Astrocyte (in vitro differentiated cells and primary cell): ENCODE measurements around the gene SPATA2. TPM values are rescaled to one million over a fixed set of nuclear protein-coding genes. Genes with fewer than 3 reads are reported as not detected.

ENCODE experiments used
- DNase-seq: peaks from one replicate; pipeline ENCODE4 v3.0.0-alpha.2; 2010; ENCODE audit warnings: low read depth
- FAIRE-seq: peaks from 2 replicates; lab custom pipeline; 2011; peaks lifted over from hg19 to GRCh38; lab: Jason Lieb, UNC
- H2AFZ ChIP-seq: 2 replicates; pipeline ENCODE4 v1.6.0; 2012; ENCODE audit warnings: low read depth, low read length, inconsistent platforms
- H3K27ac ChIP-seq: 2 replicates; pipeline ENCODE4 v1.5.1; 2011; ENCODE audit warnings: low read depth, low read length, inconsistent platforms
- H3K27me3 ChIP-seq: 2 replicates; pipeline ENCODE4 v1.6.0; 2011; ENCODE audit warnings: low read length, inconsistent platforms; ENCODE audit not compliant: insufficient read depth
- H3K36me3 ChIP-seq: 2 replicates; pipeline ENCODE4 v1.5.1; 2011; ENCODE audit warnings: low read length, inconsistent platforms; ENCODE audit not compliant: insufficient read depth
- H3K4me1 ChIP-seq: 2 replicates; pipeline ENCODE4 v1.5.1; 2011; ENCODE audit warnings: low read length, inconsistent platforms; ENCODE audit not compliant: insufficient read depth
- H3K4me2 ChIP-seq: 2 replicates; pipeline ENCODE4 v1.6.0; 2012; ENCODE audit warnings: low read length, inconsistent platforms
- H3K4me3 ChIP-seq: 2 replicates; pipeline ENCODE4 v1.5.1; 2011; ENCODE audit warnings: low read depth, mild to moderate bottlenecking, low read length, inconsistent platforms; ENCODE audit not compliant: insufficient read depth
- H3K79me2 ChIP-seq: 2 replicates; pipeline ENCODE4 v1.6.0; 2012; ENCODE audit warnings: mild to moderate bottlenecking, low read length, inconsistent platforms; ENCODE audit not compliant: insufficient read depth
- H3K9ac ChIP-seq: 2 replicates; pipeline ENCODE4 v1.6.0; 2012; ENCODE audit warnings: mild to moderate bottlenecking, low read length, inconsistent platforms
- H3K9me3 ChIP-seq: 2 replicates; pipeline ENCODE4 v1.5.1; 2012; ENCODE audit warnings: low read depth, mild to moderate bottlenecking, low read length, inconsistent platforms; ENCODE audit not compliant: insufficient read depth
- H4K20me1 ChIP-seq: 2 replicates; pipeline ENCODE4 v1.6.0; 2012; ENCODE audit warnings: low read length, inconsistent platforms; ENCODE audit not compliant: insufficient read depth
- H3K27ac Mint-ChIP-seq: one replicate; pipeline ENCODE4 v1.8.0; 2021; ENCODE audit warnings: mild to moderate bottlenecking, mixed read lengths; ENCODE audit not compliant: unreplicated experiment
- H3K27me3 Mint-ChIP-seq: one replicate; pipeline ENCODE4 v1.8.0; 2021; ENCODE audit warnings: low read depth, mixed read lengths; ENCODE audit not compliant: unreplicated experiment
- H3K36me3 Mint-ChIP-seq: one replicate; pipeline ENCODE4 v1.8.0; 2021; ENCODE audit warnings: low read depth, mixed read lengths; ENCODE audit not compliant: unreplicated experiment
- H3K4me1 Mint-ChIP-seq: one replicate; pipeline ENCODE4 v1.8.0; 2021; ENCODE audit warnings: low read depth, mixed read lengths; ENCODE audit not compliant: unreplicated experiment
- H3K4me3 Mint-ChIP-seq: one replicate; pipeline ENCODE4 v1.8.0; 2021; ENCODE audit warnings: mild to moderate bottlenecking, moderate library complexity, mixed read lengths; ENCODE audit not compliant: unreplicated experiment
- H3K9me3 Mint-ChIP-seq: one replicate; pipeline ENCODE4 v1.8.0; 2021; ENCODE audit warnings: mild to moderate bottlenecking, mixed read lengths; ENCODE audit not compliant: unreplicated experiment
- CTCF ChIP-seq: IDR thresholded peaks from 2 replicates; pipeline ENCODE4 v1.5.1; 2011; ENCODE audit warnings: low read depth, mild to moderate bottlenecking, inconsistent platforms, low read length, moderate library complexity; ENCODE audit not compliant: insufficient read depth
- EZH2 ChIP-seq: IDR thresholded peaks from 2 replicates; pipeline ENCODE4 v1.6.1; 2012; ENCODE audit warnings: mild to moderate bottlenecking, low read length, inconsistent platforms; ENCODE audit not compliant: insufficient read depth
- total RNA-seq: library from RNA; stranded (reverse); gene quantifications from 2 replicates; pipeline ENCODE4 v1.2.1, GENCODE V29; 2021

The SPATA2 gene
- total RNA-seq, 1 donor from 2014 or later, result 7.3 TPM

- H3K9ac ChIP-seq, result no peak overlapping the region
- H2AFZ ChIP-seq, result no peak overlapping the region
- DNase-seq, result no peak
- H3K36me3 ChIP-seq, result peaks cover 3% of the 10 kb centered on the region
- H3K27me3 ChIP-seq, result no peaks in the 10 kb centered on the region
- no peak overlapping the region for H3K4me2 ChIP-seq
- no peaks in the 10 kb centered on the region for H4K20me1 ChIP-seq
- FAIRE-seq, result no peak
- Mint-ChIP-seq H3K9me3 (no peaks in the 10 kb centered on the region), H3K4me1 (no peaks in the 10 kb centered on the region), H3K36me3 (peaks cover 7% of the 10 kb centered on the region), H3K27ac (no peak overlapping the region), H3K27me3 (no peaks in the 10 kb centered on the region), H3K4me3 (no peak overlapping the region)
- TF ChIP-seq CTCF (no peak), EZH2 (no peak)
- no peaks in the 10 kb centered on the region for H3K79me2 ChIP-seq
- H3K27ac ChIP-seq, result no peak overlapping the region
- H3K9me3 ChIP-seq, result no peaks in the 10 kb centered on the region
- no peak overlapping the region for H3K4me3 ChIP-seq
- H3K4me1 ChIP-seq, result no peaks in the 10 kb centered on the region
These were observed 40.6 kb downstream of the SPATA2 start for GRCh38 chr20:49874696-49875095.

GRCh38 chr20:49872056-49872455, 43.3 kb downstream of the SPATA2 start:
- H4K20me1 ChIP-seq, result no peaks in the 10 kb centered on the region
- H3K36me3 ChIP-seq, result peaks cover 3% of the 10 kb centered on the region
- no peaks in the 10 kb centered on the region for H3K27me3 ChIP-seq
- Mint-ChIP-seq H3K4me1 (peaks cover 10% of the 10 kb centered on the region), H3K36me3 (peaks cover 7% of the 10 kb centered on the region), H3K9me3 (no peaks in the 10 kb centered on the region), H3K27ac (no peak overlapping the region), H3K4me3 (no peak overlapping the region), H3K27me3 (no peaks in the 10 kb centered on the region)
- H2AFZ ChIP-seq, result no peak overlapping the region
- no peak overlapping the region for H3K4me3 ChIP-seq
- no peak overlapping the region for H3K27ac ChIP-seq
- H3K4me1 ChIP-seq, result no peaks in the 10 kb centered on the region
- H3K9me3 ChIP-seq, result no peaks in the 10 kb centered on the region
- no peak overlapping the region for H3K4me2 ChIP-seq
- DNase-seq (no peak), FAIRE-seq (no peak)
- no peak for TF ChIP-seq EZH2
- TF ChIP-seq CTCF, result no peak
- H3K79me2 ChIP-seq, result no peaks in the 10 kb centered on the region
- H3K9ac ChIP-seq, result no peak overlapping the region

- H3K4me1 Mint-ChIP-seq, result peaks cover 10% of the 10 kb centered on the region
- H3K27me3 Mint-ChIP-seq, result no peaks in the 10 kb centered on the region
These were observed 43.9 kb downstream of the SPATA2 start for GRCh38 chr20:49871391-49871948.

More at GRCh38 chr20:49871391-49871948, 43.9 kb downstream of the SPATA2 start:
- TF ChIP-seq EZH2 (no peak), CTCF (no peak)
- FAIRE-seq (no peak), DNase-seq (no peak)
- H3K36me3 Mint-ChIP-seq, result peaks cover 7% of the 10 kb centered on the region
- no peaks in the 10 kb centered on the region for H3K9me3 Mint-ChIP-seq
- no peak overlapping the region for H3K4me3 Mint-ChIP-seq
- Histone ChIP-seq H3K79me2 (no peaks in the 10 kb centered on the region), H3K4me1 (no peaks in the 10 kb centered on the region), H3K27me3 (no peaks in the 10 kb centered on the region), H2AFZ (no peak overlapping the region), H3K4me3 (no peak overlapping the region), H3K9ac (no peak overlapping the region), H4K20me1 (no peaks in the 10 kb centered on the region), H3K9me3 (no peaks in the 10 kb centered on the region), H3K36me3 (peaks cover 3% of the 10 kb centered on the region), H3K27ac (no peak overlapping the region), H3K4me2 (no peak overlapping the region)
- no peak overlapping the region for H3K27ac Mint-ChIP-seq
